Fibroblast of upper back skin (primary cell): ENCODE data around the gene GALNT10.
A peak's percentile ranks its signal among the peaks of the same experiment; 100 is the strongest.

Source experiments
- DNase-seq: peaks from one replicate; pipeline ENCODE4 v3.0.0-alpha.2; 2013

Gene GALNT10

DNA sequence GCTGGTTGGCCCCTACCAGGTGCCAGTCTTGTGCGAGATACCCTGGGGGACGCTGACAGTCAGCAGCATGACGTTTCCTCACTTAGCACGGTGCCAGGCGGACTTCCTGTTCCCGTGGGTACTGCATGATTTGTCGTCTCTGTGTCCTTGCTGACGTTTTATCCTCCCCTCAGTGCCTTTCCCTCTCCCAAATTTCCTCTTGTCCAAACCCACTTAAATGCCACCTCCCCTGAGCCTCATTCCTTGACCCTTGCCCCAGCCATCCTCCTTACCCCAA lies 194.6 kb downstream of the GALNT10 start:
- DNase-seq = no peak

DNA sequence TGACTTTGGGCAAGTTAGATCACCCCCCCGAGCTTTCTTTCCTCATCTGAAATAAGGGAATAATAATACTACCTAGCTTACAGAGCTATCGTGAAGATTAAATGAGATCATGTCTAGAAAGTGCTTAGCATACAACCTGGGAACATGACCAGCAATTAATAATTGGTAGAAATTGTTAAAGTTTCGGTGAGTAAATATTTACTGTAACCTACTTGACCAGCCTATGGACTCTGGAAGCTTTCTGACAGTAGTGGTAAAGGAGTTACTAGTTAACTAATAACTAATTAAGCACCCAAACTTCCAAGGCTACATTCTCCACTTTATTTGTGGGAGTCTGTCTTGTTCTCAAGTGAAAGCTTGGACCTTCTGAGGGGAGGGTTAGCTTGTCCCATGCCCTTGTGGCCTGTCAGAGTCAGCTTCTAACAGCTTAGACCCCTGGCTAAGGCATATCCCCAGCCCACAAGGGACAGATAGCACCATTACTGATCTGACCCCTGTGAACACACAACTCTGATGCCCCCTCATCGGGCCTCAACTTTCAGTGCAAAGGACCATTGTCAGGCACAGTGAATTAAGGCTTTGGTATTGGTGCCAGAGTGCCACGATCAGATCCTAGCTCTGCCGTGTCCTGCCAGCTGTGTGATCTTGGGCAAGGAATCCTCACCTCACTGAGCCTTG lies 196.6 kb downstream of the GALNT10 start:
- no peak for DNase-seq

DNA sequence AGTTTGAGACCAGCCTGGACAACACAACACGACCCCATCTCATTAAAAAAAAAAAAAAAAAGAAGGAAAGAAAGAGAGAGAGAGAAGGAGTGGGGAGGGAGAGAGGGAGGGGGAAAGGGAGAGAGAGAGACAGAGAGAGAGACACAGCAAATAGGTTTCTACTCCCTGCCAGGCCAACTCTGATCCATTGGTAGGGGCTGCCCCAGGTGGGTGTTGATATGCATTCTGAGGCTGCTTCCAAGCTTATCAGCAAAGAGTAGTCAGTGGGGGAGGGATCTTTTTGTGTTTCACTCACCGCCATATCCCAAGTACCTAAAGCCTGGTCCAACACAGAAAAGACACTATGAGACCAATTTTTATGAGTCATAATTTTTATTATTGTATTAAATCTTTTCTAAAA lies 198.3 kb downstream of the GALNT10 start:
- DNase-seq = no peak

DNA sequence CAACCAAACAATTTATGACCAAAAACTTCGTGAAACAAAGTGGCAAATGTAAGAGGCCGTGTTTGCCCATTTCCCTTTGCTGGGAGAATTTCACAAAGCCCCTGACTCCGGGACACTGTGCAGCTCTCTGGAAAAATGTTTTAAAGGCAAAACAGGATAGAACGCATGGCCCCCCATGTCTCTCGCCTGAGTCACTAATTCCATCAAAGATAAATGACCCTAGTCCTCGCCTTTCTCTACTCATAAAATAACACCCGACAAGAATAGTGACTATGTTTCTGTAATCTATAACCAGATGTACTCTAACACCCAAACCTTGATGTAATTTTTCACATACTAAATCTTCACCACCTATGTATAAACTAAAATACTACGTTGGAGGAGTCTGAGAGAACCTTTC lies 199.6 kb downstream of the GALNT10 start:
- peak; percentile 72 for DNase-seq

DNA sequence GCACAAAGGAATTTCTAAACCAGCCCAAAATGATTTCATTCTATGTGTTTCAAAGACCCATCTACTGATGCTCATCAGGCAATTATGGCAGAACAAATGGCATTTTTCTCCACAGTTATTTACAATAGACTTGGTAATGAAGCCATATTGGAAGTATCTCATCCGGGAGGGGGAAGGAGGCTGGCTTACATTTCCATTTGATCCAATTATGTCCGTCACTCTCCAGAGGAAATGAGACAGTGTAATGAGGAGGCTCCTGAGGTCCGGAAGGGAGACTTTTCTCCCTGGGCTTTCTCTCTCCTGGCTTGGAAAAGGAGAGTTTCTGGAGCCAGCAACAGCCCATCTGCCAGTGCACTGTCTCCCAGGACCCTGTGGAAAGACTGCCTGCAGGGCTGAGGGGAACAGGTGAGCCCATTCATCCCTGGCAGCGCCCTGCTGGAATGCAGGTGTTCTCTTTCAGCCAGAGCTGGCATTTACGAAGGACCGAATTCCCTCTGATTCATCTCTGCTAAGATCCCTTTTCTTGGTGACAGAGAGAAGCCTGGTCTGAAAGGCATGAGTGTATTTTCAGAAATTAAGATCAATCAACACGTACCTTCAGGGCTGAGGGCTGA lies 200.3 kb downstream of the GALNT10 start:
- no peak for DNase-seq

DNA sequence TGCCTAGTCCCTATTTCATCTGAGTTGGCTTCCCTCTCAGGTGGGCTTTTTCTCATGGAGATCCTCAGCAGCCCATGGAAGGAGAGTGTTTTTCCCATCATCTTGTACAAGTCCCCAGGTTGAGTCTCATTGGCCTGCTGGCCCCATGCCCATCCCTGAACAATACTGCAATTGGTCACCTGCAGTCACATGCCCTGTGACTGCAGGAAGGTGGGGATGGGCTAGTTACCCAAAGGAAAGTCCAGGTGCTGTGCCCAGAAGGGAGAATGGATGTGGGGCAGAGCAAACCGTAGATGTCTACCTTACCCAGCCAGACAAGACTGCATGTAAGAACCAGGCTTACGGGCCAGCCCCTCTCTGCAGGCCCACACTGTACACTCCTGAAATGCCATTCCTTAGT lies 201.3 kb downstream of the GALNT10 start:
- DNase-seq = no peak

DNA sequence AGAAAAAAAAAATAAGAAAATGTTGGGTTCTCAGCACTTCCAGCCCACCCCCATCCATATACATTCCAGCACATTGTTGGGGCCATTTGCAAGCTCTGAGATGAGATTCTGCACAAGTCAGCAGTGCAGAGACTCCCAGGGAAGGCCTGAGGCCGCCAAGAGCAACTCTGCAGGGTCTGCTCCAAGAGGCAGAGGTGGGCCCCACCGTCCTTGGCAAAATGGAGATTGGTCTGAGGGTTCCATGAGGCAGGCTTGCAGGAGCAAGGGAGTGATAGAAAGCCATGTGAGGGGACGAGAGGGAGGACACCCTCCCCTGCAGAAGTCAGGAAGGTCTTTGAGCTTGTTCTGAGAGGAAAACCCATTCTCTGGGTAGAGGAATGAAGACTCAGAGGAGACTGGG lies 203.3 kb downstream of the GALNT10 start:
- no peak for DNase-seq

DNA sequence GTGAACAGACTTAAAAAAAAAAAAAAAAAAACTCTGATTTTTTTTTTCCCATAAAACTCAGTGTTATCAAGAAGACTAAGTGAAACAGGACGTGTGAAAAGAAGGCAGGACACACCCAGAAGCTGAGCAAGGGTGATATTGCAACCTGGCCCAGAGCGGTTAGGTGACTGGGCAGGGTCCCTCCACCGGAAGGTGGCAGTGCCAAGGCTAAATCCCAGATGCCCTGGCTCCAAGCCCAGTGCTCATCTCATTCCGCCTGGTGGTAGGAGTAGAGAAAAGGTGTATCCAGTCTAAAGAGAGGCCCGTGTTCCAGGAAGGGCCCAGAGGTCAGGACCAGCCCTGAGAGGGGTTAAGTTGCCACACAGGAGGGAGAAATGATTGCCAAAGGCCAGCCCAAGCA lies 203.8 kb downstream of the GALNT10 start:
- no peak for DNase-seq

DNA sequence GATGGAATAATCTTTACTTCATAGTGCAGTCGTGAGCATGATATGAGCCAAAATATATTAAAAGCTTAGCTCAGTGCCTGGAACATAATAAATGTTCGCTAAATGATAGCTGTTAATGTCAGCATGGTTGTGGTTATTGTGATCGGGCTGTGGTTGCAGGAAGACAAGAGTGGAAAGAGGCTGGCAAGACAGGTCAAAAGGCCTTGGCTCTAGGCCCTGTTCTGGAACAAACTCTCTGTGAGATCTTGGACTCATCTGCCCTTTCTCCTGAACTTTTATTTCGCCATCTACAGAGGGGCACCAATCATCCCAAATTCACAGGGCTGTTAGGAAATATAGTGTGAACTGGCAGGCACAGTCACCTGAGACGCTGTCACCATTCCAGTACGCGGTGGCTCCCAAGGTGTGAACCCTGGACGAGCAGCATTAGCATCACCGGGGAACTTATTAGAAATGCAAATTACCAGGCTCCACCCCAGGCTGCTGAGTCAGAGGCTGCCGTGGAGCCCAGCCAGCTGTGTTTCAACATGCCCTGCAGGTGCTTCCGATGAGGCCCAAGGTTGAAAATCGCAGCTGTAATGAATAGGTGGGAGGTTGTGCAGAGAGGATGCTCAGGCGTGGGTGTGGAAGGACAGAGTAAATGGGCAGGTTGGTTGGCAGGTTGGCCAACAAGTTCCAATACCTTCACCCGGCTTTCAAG lies 205.0 kb downstream of the GALNT10 start:
- DNase-seq = no peak

DNA sequence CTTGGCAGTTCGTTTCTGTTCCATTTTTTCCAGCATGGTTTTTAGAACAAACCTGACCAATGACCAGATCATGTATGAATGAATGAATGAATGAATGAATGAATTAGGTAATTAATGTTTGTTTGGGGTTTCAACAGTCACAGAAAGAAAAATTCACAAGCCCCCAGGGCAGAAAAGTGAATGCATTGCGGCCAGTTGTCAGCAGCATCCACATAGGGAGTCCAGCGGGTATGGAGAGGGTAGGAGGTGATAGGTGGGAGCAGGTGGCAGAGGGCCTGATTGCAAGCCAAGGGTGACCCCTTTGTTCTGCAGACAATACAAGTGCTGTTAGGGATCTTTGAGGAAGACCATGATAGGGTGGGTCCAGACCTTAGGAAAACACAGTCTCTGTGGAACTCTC lies 205.6 kb downstream of the GALNT10 start:
- no peak for DNase-seq

DNA sequence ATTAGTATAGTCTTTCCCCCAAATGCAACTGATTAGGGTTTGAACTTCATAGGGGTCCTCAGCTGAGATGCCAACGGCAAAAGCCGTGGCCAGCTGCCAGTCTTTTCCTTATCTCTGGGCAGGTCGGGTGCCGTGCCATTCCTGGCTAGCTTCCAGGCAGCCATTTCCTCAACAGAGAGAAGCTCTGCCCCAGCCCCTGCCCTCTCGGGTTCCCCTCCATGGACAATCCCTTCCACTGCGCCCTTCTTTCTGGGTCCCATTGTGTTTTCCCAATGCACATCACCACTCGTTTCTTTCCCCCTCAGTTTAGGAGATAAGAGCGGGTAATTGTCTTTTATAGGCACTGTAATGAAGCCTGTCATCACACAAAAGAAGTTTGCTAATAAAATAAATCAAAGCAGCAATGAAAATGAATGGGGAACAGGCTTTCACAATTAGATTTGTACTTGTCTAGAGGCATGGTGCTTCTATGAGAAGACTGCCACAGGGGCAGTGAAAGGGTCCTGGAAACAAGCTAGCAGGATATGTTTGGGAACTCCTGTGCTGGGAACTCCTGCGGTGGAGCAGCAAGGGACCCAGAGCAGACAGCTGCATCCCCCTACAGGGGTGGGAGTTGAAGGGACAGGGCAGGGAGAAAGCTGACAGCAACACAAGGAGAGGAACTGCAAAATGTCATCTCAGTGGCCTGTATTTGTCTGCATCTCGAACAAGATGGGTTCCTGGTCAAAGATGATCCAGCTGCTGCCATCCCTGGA lies 207.3 kb downstream of the GALNT10 start:
- DNase-seq = no peak

DNA sequence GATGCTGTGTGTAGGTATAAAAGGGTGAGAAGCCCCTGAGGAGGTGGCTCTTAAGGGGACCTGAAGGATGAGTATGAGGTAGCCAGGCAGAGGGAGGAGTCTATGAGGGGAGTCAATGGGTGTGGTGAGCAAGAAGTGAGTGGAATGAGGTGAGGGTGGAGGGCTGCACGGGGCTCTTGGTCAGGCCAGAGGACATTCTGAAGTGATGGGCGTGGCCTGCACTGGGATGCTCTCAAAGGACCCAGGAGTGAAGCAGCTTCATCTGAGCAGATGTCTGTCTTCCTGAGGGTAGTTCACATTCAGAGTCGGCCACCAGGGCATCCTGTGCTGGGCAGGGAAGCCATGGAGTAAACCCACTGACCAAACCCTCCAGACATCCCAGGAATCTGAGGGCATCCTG lies 210.1 kb downstream of the GALNT10 start:
- no peak for DNase-seq

DNA sequence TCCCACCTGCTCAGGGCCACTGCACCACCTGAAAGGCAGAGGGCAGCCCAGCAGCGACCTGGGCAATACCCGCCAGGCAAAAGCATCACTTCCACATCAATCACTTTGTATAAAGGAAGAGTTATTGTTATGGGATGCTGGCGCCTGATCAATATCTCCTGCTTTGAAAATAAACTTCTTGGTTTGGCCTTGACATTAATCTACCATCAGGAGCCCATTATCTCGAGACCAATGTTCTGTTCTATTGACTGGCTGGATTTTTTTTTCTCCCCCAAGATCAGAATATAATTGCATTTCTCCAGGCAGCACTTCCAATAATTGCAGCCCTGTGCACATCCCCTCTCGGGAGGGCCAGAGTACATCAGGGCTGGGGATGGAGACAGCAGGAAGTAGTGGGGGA lies 210.8 kb downstream of the GALNT10 start:
- DNase-seq = no peak

DNA sequence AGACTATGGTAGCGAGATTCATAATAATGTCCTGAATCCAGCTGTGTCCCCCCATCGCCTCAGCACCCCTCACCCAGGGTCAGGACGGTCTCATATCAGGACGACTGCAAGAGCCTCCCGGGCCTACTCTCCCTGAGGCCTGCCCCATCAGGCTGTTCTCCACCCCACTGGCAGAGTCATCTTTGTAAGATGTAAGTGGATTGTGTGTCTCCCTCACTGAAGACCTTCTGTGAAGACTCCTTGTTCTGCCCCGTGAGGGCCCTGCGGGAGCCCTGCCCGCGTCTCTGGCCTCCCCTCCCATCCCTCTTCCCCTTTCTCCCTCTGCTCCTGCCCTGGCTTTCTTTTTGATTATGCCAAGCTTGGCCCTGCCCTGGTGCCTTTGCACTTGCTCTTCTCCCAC lies 211.4 kb downstream of the GALNT10 start:
- DNase-seq = no peak

DNA sequence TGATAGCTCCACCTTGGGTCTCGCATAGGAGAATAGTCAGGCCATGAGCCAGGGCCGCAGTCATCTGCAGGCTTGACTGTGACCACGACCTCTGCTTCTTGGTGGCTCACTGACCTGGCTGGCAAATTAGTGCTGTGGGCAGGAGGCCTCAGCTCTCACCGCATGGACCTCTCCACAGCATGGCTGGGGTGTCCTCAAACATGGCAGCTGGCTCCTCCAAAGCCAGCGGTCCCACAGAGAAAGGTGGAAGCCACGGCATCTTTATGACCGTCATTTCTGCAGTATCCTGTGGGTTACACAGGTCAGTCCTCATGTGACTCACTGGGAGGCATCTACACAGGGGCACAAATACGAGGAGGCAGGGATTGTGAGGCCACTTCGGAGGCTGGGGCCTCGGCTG lies 212.1 kb downstream of the GALNT10 start:
- DNase-seq = no peak

DNA sequence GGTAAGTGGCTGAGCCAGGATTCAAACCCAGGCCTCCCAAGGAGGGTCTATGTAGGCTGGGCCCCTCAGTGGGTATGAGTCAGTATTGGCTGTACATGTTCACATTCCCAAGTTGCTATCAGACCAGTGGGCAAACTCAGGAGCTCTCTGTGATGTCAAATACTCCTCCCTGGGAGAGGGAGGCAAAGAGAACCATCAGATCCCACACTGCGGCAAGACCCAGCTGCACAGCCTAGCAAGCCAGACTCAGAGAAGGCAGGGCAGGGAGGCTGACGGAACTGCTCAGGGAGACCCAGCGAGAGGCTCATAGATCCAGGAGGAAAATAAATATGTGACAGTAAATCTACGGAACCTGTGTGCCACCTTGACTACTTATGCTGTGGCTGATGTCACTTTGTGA lies 212.7 kb downstream of the GALNT10 start:
- DNase-seq = peak; percentile 41

DNA sequence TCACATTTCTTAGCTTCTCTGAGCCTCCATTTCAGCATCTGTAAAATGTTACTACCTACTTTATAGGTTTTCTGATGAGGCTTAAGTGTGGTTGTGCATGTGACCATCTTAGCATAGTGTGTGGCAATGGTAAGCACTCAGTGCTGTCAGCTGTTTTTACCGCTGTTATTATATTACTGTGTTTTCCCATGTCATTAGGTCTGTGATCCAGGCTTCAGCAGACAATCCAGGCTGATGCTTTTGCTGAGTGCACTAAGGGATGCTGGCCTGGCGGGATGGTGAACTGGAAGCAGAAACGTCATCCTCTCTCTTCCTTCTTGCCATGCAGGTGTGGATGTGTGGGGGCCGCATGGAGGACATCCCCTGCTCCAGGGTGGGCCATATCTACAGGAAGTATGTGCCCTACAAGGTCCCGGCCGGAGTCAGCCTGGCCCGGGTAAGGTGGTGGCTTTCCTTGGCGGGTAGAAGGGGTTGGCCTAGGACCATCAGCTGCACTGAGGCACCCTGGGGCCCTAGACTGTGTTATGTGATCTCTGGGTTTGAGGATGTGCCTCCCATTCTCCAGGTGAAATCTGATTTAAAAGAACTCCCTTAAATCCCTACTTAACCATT lies 213.3 kb downstream of the GALNT10 start:
- peak; percentile 9 for DNase-seq

DNA sequence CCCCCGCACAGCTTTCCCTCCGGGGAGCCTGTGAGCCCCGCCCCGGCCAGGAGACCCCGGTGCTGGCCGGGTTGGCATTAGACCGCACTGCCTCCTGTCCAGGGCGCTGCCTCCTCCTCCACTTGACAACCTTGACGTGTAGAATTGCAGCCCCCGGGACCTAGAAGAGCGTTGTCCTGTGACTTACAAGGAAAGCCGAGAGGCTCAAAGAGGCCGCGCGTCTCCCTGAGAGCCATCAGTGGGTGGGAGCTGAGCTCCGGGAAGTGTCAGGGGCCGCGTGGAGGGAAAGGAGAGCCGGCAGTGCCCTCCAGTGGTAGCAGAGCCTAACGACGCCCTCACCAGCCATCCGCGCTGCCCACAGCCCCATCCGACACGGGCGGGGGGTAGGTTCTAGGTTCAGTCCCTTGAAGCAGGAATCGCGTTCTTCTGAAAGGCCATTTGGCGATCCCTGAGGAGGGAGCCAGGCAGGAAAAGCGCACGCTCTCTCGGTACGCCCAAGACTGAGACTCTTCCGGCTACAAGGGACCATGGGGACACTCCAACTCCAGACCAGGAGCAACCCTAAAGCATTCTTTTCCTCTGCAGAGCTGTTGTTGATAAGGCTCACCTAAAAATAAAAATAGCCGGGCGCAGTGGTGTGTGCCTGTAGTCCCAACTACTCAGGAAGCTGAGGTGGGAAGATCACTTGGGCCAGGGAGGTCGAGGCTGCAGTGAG lies 214.7 kb downstream of the GALNT10 start:
- peak; percentile 78 for DNase-seq

DNA sequence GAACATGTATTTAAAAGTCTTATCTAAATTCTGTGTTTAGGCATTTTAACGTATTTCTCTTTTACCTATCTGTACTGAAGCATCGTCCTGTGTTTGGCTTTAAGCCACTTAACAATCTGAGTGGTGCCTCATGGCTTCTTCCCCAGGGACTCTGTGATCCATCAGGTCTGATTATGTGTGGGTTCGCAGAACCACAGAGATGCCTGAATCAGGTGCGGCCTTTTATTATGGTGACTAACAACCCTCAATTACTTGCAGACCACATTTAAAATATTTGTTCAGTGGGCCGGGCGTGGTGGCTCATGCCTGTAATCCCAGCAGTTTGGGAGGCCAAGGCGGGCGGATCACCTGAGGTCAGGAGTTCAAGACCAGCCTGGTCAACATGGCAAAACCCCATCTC lies 215.7 kb downstream of the GALNT10 start:
- peak; percentile 38 for DNase-seq

DNA sequence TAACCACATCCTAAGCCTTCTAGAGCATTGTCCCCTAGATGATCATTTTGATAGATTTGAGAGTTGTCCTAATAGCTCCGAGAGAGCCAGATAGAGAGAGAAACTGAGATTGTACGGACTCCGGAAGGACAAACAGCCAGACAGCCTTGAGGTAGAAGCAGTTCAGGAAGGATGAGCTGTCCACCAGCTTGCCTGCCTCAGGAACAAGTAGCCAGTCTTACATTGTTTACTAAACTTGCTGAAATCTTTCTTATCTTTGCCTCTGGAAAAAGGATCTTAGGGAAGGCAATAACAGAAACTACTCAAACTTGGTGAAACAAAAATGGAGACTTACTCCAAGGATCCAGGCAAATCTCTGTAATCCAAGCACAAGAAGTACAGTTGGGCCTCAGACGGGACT lies 216.3 kb downstream of the GALNT10 start:
- no peak for DNase-seq

DNA sequence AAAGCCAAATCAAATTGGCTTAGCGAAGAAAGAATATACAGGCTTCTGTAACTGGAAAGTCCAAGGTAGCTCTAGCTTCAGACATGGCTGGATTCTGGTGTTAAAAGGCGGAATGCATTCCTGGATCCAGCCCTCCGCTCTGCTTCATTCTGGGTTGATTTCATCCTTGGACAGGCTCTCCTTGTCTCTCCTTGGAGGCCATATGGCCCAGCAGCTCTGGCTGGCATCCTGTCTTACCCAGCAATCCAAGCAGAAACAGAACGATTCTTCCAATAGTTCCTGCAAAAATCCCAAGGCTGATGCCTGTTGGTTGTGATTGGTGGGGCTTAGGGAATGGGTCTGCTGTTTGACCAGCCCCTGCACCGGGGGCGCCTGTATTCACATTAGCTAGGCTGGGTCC lies 218.3 kb downstream of the GALNT10 start:
- DNase-seq = no peak

DNA sequence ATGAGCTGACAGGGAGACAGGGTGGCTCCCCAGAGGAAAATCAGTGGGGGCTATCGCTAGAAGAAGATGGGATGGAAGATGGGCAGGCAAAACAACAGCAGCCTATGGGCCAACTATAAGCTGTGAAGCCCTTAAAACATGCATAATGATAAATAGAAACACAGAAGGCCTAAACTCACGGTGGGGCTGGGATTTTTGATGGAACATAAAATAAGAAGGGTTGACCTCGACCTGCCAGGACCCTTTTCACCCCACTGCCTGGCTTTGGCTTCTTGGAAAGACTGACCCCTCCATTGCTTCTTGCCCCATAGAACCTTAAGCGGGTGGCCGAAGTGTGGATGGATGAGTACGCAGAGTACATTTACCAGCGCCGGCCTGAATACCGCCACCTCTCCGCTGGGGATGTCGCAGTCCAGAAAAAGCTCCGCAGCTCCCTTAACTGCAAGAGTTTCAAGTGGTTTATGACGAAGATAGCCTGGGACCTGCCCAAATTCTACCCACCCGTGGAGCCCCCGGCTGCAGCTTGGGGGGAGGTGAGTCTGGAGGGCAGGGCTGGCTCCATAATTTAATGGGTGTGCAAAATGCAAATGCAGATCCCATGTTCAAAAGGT lies 218.8 kb downstream of the GALNT10 start:
- no peak for DNase-seq
